HEK293T (cell line): ENCODE data around the gene BCAR3.
A peak's percentile ranks its signal among the peaks of the same experiment; 100 is the strongest.

Source experiments
- CTCF ChIA-PET: fragments of 350-600 bp; formaldehyde crosslinking; extraction: SDS; loops from one replicate; lab custom pipeline; 2021; ENCODE audit warnings: antibody characterized with exemption, inconsistent platforms; lab: Yijun Ruan, JAX
- POLR2A ChIA-PET: fragments of 350-600 bp; formaldehyde crosslinking; extraction: SDS; loops from one replicate; lab custom pipeline; 2020; ENCODE audit warnings: antibody characterized with exemption, inconsistent platforms; lab: Yijun Ruan, JAX
- DNase-seq: peaks from one replicate; pipeline ENCODE4 v3.0.0; 2012; ENCODE audit warnings: mixed read lengths; ENCODE audit errors: extremely low spot score
- ARNT ChIP-seq: fragments of 450-650 bp; IDR thresholded peaks from 2 replicates; pipeline ENCODE4 v1.6.1; 2017; ENCODE audit warnings: mild to moderate bottlenecking
- BHLHE40 ChIP-seq: fragments of 450-650 bp; IDR thresholded peaks from 2 replicates; pipeline ENCODE4 v1.6.1; 2016; ENCODE audit warnings: mild to moderate bottlenecking, moderate library complexity, borderline replicate concordance
- CTBP1 ChIP-seq: fragments of 450-650 bp; IDR thresholded peaks from 2 replicates; pipeline ENCODE4 v1.6.1; 2016; ENCODE audit warnings: borderline replicate concordance
- ELF4 ChIP-seq: fragments of 450-650 bp; IDR thresholded peaks from 2 replicates; pipeline ENCODE4 v1.6.1; 2017; ENCODE audit warnings: antibody characterized with exemption
- FOXA1 ChIP-seq: fragments of 450-650 bp; IDR thresholded peaks from 2 replicates; pipeline ENCODE4 v1.6.1; 2016; ENCODE audit warnings: mild to moderate bottlenecking
- FOXK2 ChIP-seq: fragments of 450-650 bp; IDR thresholded peaks from 2 replicates; pipeline ENCODE4 v1.6.1; 2016; ENCODE audit warnings: mild to moderate bottlenecking
- FOXM1 ChIP-seq: fragments of 450-650 bp; IDR thresholded peaks from 2 replicates; pipeline ENCODE4 v1.6.1; 2017; ENCODE audit warnings: mild to moderate bottlenecking, borderline replicate concordance
- HDGF ChIP-seq: fragments of 450-650 bp; IDR thresholded peaks from 2 replicates; pipeline ENCODE4 v1.6.1; 2017; ENCODE audit warnings: antibody characterized with exemption, borderline replicate concordance
- L3MBTL2 ChIP-seq: fragments of 450-650 bp; conservative IDR thresholded peaks from 2 replicates; pipeline ENCODE4 v1.6.1; 2016; ENCODE audit warnings: mild to moderate bottlenecking
- LEF1 ChIP-seq: fragments of 450-650 bp; IDR thresholded peaks from 2 replicates; pipeline ENCODE4 v1.6.1; 2017; ENCODE audit warnings: mild to moderate bottlenecking, borderline replicate concordance
- NFRKB ChIP-seq: fragments of 450-650 bp; IDR thresholded peaks from 2 replicates; pipeline ENCODE4 v1.6.1; 2016; ENCODE audit warnings: mild to moderate bottlenecking, moderate library complexity
- PKNOX1 ChIP-seq: fragments of 450-650 bp; IDR thresholded peaks from 2 replicates; pipeline ENCODE4 v1.6.1; 2016
- SP1 ChIP-seq: fragments of 450-650 bp; IDR thresholded peaks from 2 replicates; pipeline ENCODE4 v1.6.1; 2017
- SUZ12 ChIP-seq: fragments of 450-650 bp; IDR thresholded peaks from 2 replicates; pipeline ENCODE4 v1.6.1; 2016; ENCODE audit warnings: mild to moderate bottlenecking
- TARDBP ChIP-seq: fragments of 450-650 bp; IDR thresholded peaks from 2 replicates; pipeline ENCODE4 v1.6.1; 2016
- ZNF384 ChIP-seq: fragments of 450-650 bp; IDR thresholded peaks from 2 replicates; pipeline ENCODE4 v1.6.1; 2016

The BCAR3 gene

GRCh38 chr1:93687542-93687941 lies 5.9 kb upstream of the BCAR3 start:
- DNase-seq = no peak
- POLR2A ChIA-PET = no interaction called here
- no peak for TF ChIP-seq CTBP1
- no peak for TF ChIP-seq FOXK2
- TF ChIP-seq FOXM1 = no peak
- no peak for TF ChIP-seq ZNF384
- no peak for TF ChIP-seq TARDBP
- no peak for TF ChIP-seq BHLHE40
- no peak for TF ChIP-seq FOXA1
- no peak for TF ChIP-seq SP1
- no peak for TF ChIP-seq LEF1
- no peak for TF ChIP-seq L3MBTL2
- no peak for TF ChIP-seq PKNOX1
- TF ChIP-seq SUZ12 = no peak
- TF ChIP-seq ARNT = no peak
- CTCF ChIA-PET = no interaction called here

GRCh38 chr1:93686504-93687250 lies 5.0 kb upstream of the BCAR3 start:
- TF ChIP-seq PKNOX1 (no peak), ARNT (no peak), BHLHE40 (no peak), NFRKB (no peak)
- DNase-seq = no peak
- POLR2A ChIA-PET = interaction anchor here (1.1 kb wide), 1 partner anchor 14 kb away, joined by 3 read pairs; no protein-coding TSS in a partner anchor
- CTCF ChIA-PET = interaction anchor here (0.7 kb wide), 1 partner anchor 14 kb away, joined by 3 read pairs; no protein-coding TSS in a partner anchor

- TF ChIP-seq ELF4 = no peak
- no peak for TF ChIP-seq FOXK2
- TF ChIP-seq CTBP1 = no peak
- POLR2A ChIA-PET = interaction anchor here (1.1 kb wide), 1 partner anchor 15 kb away, joined by 3 read pairs; no protein-coding TSS in a partner anchor
Measured at GRCh38 chr1:93685918-93686317, 4.3 kb upstream of the BCAR3 start.

GRCh38 chr1:93683234-93683633 lies 1.6 kb upstream of the BCAR3 start:
- POLR2A ChIA-PET = interaction anchor here (1.0 kb wide), 1 partner anchor 9 kb away, joined by 3 read pairs; no protein-coding TSS in a partner anchor

More at GRCh38 chr1:93685918-93686317, 4.3 kb upstream of the BCAR3 start:
- no peak for DNase-seq
- CTCF ChIA-PET = interaction anchor here (0.7 to 1.0 kb wide), 2 partner anchors 14 to 158 kb away, joined by 3 to 6 read pairs; no protein-coding TSS in a partner anchor

GRCh38 chr1:93681989-93682412 lies 364 bp upstream of the BCAR3 start:
- no peak for DNase-seq
- CTCF ChIA-PET = interaction anchor here (0.7 to 1.2 kb wide), 3 partner anchors 24 to 788 kb away, joined by 3 to 6 read pairs (median 4); no protein-coding TSS in a partner anchor
- POLR2A ChIA-PET = interaction anchor here (1.2 to 1.9 kb wide), 2 partner anchors 11 to 164 kb away, joined by 3 to 5 read pairs; no protein-coding TSS in a partner anchor
- TF ChIP-seq L3MBTL2 = peak; percentile 47; the same call in 1 of the 2 replicates
- TF ChIP-seq CTBP1 = no peak

More at GRCh38 chr1:93683234-93683633, 1.6 kb upstream of the BCAR3 start:
- CTCF ChIA-PET = interaction anchor here (0.7 kb wide), 1 partner anchor 12 kb away, joined by 3 read pairs; no protein-coding TSS in a partner anchor
- no peak for DNase-seq
- TF ChIP-seq ARNT (no peak), SUZ12 (no peak), SP1 (no peak), PKNOX1 (no peak), NFRKB (no peak), FOXK2 (no peak), BHLHE40 (no peak), ELF4 (no peak), FOXM1 (no peak), CTBP1 (no peak), L3MBTL2 (no peak), ZNF384 (no peak), LEF1 (no peak), TARDBP (no peak), HDGF (no peak), FOXA1 (no peak)

- CTCF ChIA-PET = interaction anchor here (0.9 kb wide), 1 partner anchor 13 kb away, joined by 4 read pairs; no protein-coding TSS in a partner anchor
- DNase-seq = peak; percentile 87
- POLR2A ChIA-PET = interaction anchor here (1.9 kb wide), 1 partner anchor 165 kb away, joined by 5 read pairs; no protein-coding TSS in a partner anchor
- TF ChIP-seq L3MBTL2 = peak; percentile 75
- TF ChIP-seq PKNOX1 = no peak
Measured at GRCh38 chr1:93680420-93681100, 1.1 kb downstream of the BCAR3 start.
